ENCODE measurements around the gene BDKRB1. TPM values are rescaled to one million over a fixed set of nuclear protein-coding genes. Genes with fewer than 3 reads are reported as not detected.

BDKRB1 gene
- total RNA-seq: 1.2 TPM
- 1.5 TPM for polyA plus RNA-seq (ENCODE audit: insufficient read depth, low read depth, low replicate concordance)
- long read RNA-seq, donor 1: 0 reads
- long read RNA-seq, donor 2: 0 reads
- long read RNA-seq, donor 3: 0 reads
- long read RNA-seq, donor 4: 0 reads
- long read RNA-seq, donor 5: 0 reads
- long read RNA-seq, donor 6: 0 reads
- long read RNA-seq, donor 7: 0 reads
- long read RNA-seq, donor 8: 0 reads
- long read RNA-seq, donor 9: 0 reads
- long read RNA-seq, donor 10: 0 reads

DNA sequence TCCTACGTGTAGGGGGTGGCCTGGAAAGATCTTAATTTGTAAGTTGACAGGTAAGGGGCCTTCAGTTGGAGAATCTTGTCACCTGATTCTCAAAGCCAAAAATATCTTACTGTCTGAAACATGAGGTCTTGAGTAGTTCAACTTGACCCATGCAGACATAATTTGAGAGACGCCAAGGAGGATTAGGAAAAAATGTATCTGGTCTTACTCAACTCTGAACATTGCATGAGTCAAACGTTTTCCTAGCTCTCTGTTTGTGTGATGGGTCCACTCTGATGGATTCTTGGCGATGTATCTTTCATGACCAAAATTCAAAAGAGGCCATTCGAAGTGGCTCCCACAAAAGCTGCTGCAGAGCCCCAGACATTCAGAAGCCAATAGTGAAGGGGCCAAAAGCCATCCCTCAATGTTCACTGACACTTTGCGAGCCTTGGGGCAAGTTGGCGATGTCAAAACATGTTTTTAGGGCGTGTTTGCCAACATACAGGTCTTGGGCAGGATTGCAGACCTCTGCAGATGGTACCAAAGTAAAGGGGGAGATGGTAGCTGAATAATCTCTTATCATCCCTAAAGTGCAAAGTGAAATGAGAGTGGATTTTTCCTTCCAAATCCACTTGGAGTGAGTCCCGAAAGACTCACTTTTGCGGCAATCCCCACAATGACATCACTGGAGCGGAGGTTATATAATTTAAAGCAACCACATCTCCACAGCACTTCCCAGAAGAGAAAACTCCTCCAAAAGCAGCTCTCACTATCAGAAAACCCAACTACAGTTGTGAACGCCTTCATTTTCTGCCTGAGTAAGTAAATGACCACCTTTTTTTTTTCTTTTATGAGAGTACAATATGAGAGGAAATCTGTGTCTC lies at the start of gene BDKRB1:
TSS of gene BDKRB1 (plus strand) at position 710 of the 866 bp plus-strand sequence. CDS start 7,473 bp downstream, outside the sequence.
- H3K4me3 ChIP-seq (ENCODE audit: low read length in 3 of 3): no peak within 1 kb of the TSS
- no peak within 1 kb of the TSS for H3K27ac ChIP-seq (ENCODE audit: low read depth in 2 of 2, low read length in 2 of 2)
- TF ChIP-seq, protein P1, sequence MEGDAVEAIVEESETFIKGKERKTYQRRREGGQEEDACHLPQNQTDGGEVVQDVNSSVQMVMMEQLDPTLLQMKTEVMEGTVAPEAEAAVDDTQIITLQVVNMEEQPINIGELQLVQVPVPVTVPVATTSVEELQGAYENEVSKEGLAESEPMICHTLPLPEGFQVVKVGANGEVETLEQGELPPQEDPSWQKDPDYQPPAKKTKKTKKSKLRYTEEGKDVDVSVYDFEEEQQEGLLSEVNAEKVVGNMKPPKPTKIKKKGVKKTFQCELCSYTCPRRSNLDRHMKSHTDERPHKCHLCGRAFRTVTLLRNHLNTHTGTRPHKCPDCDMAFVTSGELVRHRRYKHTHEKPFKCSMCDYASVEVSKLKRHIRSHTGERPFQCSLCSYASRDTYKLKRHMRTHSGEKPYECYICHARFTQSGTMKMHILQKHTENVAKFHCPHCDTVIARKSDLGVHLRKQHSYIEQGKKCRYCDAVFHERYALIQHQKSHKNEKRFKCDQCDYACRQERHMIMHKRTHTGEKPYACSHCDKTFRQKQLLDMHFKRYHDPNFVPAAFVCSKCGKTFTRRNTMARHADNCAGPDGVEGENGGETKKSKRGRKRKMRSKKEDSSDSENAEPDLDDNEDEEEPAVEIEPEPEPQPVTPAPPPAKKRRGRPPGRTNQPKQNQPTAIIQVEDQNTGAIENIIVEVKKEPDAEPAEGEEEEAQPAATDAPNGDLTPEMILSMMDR (IDR thresholded peaks at IDR 0.05; ENCODE audit: borderline replicate concordance, extremely low read depth, insufficient read depth): no peak
- no peak within 1 kb of the TSS for H3K9ac ChIP-seq (ENCODE audit: low read length in 3 of 3)
- FAIRE-seq: no peak
- no peaks in the 10 kb centered on the region for H3K27me3 ChIP-seq (ENCODE audit: control insufficient read depth, insufficient read depth, low read length)
- peaks cover 0 to 5% (median 0%) of the 10 kb centered on the region in 3 donors for H3K9me3 ChIP-seq (ENCODE audit: control insufficient read depth in 2 of 3, insufficient read depth in 1 of 3, low read length in 3 of 3)
- H3K4me1 ChIP-seq (ENCODE audit: control insufficient read depth in 2 of 3, insufficient read depth in 2 of 3, low read depth in 1 of 3, low read length in 3 of 3): no peaks in the 10 kb centered on the region
- H3K36me3 ChIP-seq (ENCODE audit: control insufficient read depth in 2 of 3, insufficient read depth in 3 of 3, low read length in 3 of 3): no peaks in the 10 kb centered on the region
- intact Hi-C loops (cut with DNase I): no loop called here
- no peak for DNase-seq

DNA sequence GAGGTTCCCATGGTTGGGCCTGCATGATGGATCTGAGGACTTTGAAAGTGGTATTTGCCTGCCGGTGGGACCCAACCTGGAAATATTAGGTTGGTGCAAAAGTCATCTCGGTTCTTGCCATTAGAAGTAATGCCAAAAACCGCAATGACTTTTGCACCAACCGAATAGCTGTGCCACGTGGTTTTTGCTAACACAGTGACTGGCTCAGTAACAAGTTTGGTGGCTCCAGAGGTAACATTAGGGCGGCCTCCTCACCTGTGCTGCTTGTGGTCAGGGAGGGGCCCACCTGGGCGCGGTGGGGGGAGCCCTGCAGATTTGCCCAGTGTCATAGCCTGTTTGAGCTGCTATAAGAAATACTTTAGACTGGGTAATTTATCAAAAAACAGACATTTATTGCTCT lies 49.5 kb upstream of the BDKRB1 start:
- intact Hi-C loops (cut with DNase I): no loop called here
- peak overlapping the region in 2 of 3 donors; percentile 43 to 78 for H3K9ac ChIP-seq (ENCODE audit: low read length in 3 of 3)

DNA sequence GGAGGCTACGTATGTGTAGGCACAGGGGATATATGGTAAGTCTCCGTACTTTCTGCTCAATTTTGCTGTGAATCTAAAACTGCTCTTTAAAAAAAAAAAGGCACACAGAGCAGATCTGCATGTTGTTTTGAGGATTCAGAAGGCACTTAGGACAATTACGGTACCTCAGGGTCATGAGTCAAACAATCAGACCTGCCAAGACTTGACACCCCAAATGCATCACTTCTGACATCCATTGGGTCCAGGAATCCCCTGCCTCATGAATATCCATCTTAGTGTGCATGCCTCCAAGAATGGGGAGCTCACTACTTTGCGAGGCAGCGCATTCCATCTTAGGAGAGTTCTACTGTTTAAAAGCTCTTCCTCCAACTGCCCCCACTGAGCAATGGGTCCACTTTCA lies 48.3 kb upstream of the BDKRB1 start:
- Histone ChIP-seq H3K27ac (ENCODE audit: low read depth in 2 of 2, low read length in 2 of 2) (no peak overlapping the region), H3K27me3 (ENCODE audit: control insufficient read depth, insufficient read depth, low read length) (no peaks in the 10 kb centered on the region), H3K9ac (ENCODE audit: low read length in 3 of 3) (no peak overlapping the region), H3K4me1 (ENCODE audit: control insufficient read depth in 2 of 3, insufficient read depth in 2 of 3, low read depth in 1 of 3, low read length in 3 of 3) (peaks cover 0 to 5% (median 0%) of the 10 kb centered on the region in 3 donors), H3K36me3 (ENCODE audit: control insufficient read depth in 2 of 3, insufficient read depth in 3 of 3, low read length in 3 of 3) (no peaks in the 10 kb centered on the region), H3K9me3 (ENCODE audit: control insufficient read depth in 2 of 3, insufficient read depth in 1 of 3, low read length in 3 of 3) (no peaks in the 10 kb centered on the region), H3K4me3 (ENCODE audit: low read length in 3 of 3) (peak overlapping the region in 2 of 3 donors; percentile 5 to 58)
- no peak for DNase-seq
- intact Hi-C loops (cut with DNase I): no loop called here
- FAIRE-seq: no peak
- TF ChIP-seq, protein P1 (IDR thresholded peaks at IDR 0.05; ENCODE audit: borderline replicate concordance, extremely low read depth, insufficient read depth): no peak

More for the DNA sequence above, 49.5 kb upstream of the BDKRB1 start:
- Histone ChIP-seq H3K9me3 (ENCODE audit: control insufficient read depth in 2 of 3, insufficient read depth in 1 of 3, low read length in 3 of 3) (no peaks in the 10 kb centered on the region), H3K4me3 (ENCODE audit: low read length in 3 of 3) (peak overlapping the region in 2 of 3 donors; percentile 58 to 73), H3K36me3 (ENCODE audit: control insufficient read depth in 2 of 3, insufficient read depth in 3 of 3, low read length in 3 of 3) (no peaks in the 10 kb centered on the region), H3K27ac (ENCODE audit: low read depth in 2 of 2, low read length in 2 of 2) (peak overlapping the region; percentile 56 to 77), H3K27me3 (ENCODE audit: control insufficient read depth, insufficient read depth, low read length) (no peaks in the 10 kb centered on the region), H3K4me1 (ENCODE audit: control insufficient read depth in 2 of 3, insufficient read depth in 2 of 3, low read depth in 1 of 3, low read length in 3 of 3) (peaks cover 0 to 5% (median 0%) of the 10 kb centered on the region in 3 donors)
- TF ChIP-seq, protein P1 (IDR thresholded peaks at IDR 0.05; ENCODE audit: borderline replicate concordance, extremely low read depth, insufficient read depth): no peak
- FAIRE-seq (no peak), DNase-seq (peak in 1 of 5 donors; percentile 64)
